GM23248 (cell line): ENCODE data around the gene HPN. TPM values are rescaled to one million over a fixed set of nuclear protein-coding genes. Genes with fewer than 3 reads are reported as not detected.
A peak's percentile ranks its signal among the peaks of the same experiment; 100 is the strongest.

Experiments used
- DNase-seq: peaks from one replicate; pipeline ENCODE4 v3.0.0-alpha.2; 2015
- H2AFZ ChIP-seq: fragments of 200-600 bp; sonication (generic); 2 replicates; pipeline ENCODE4 v1.6.1; 2016; ENCODE audit warnings: antibody characterized with exemption
- H3F3A ChIP-seq: fragments of 200-600 bp; sonication (generic); 2 replicates; pipeline ENCODE4 v1.6.1; 2016; ENCODE audit warnings: mild to moderate bottlenecking, antibody characterized with exemption, mixed run types; ENCODE audit not compliant: insufficient read depth
- H3K27ac ChIP-seq: fragments of 200-600 bp; sonication (generic); 2 replicates; pipeline ENCODE4 v1.5.1; 2016; ENCODE audit warnings: mild to moderate bottlenecking
- H3K27me3 ChIP-seq: fragments of 200-600 bp; sonication (generic); replicated peaks from 2 replicates; pipeline ENCODE4 v1.6.1; 2016; ENCODE audit warnings: mild to moderate bottlenecking; ENCODE audit not compliant: insufficient read depth
- H3K36me3 ChIP-seq: fragments of 200-600 bp; sonication (generic); 2 replicates; pipeline ENCODE4 v1.6.1; 2016; ENCODE audit warnings: low read depth, mild to moderate bottlenecking
- H3K4me1 ChIP-seq: fragments of 200-600 bp; sonication (generic); 2 replicates; pipeline ENCODE4 v1.6.1; 2016; ENCODE audit warnings: mild to moderate bottlenecking; ENCODE audit not compliant: insufficient read depth
- H3K4me2 ChIP-seq: fragments of 200-600 bp; sonication (generic); one replicate; pipeline ENCODE4 v1.6.1; 2016; ENCODE audit warnings: mild to moderate bottlenecking; ENCODE audit not compliant: unreplicated experiment
- H3K4me3 ChIP-seq: fragments of 200-600 bp; sonication (generic); 2 replicates; pipeline ENCODE4 v1.5.1; 2016; ENCODE audit warnings: mild to moderate bottlenecking
- H3K79me2 ChIP-seq: fragments of 200-600 bp; sonication (generic); 2 replicates; pipeline ENCODE4 v1.6.1; 2016; ENCODE audit warnings: mild to moderate bottlenecking; ENCODE audit not compliant: insufficient read depth
- H3K9ac ChIP-seq: fragments of 200-600 bp; sonication (generic); 2 replicates; pipeline ENCODE4 v1.6.1; 2016; ENCODE audit warnings: mild to moderate bottlenecking
- H3K9me2 ChIP-seq: fragments of 200-600 bp; sonication (generic); 2 replicates; pipeline ENCODE4 v1.6.1; 2016; ENCODE audit warnings: mixed run types, mild to moderate bottlenecking, moderate library complexity; ENCODE audit not compliant: insufficient read depth
- H3K9me3 ChIP-seq: fragments of 200-600 bp; sonication (generic); one replicate; pipeline ENCODE4 v1.6.1; 2017; ENCODE audit warnings: low read depth
- H4K20me1 ChIP-seq: fragments of 200-600 bp; sonication (generic); 2 replicates; pipeline ENCODE4 v1.6.0; 2016; ENCODE audit not compliant: insufficient read depth
- EZH2 ChIP-seq: fragments of 200-600 bp; sonication (generic); IDR thresholded peaks from 2 replicates; pipeline ENCODE4 v1.6.1; 2018; ENCODE audit warnings: antibody characterized with exemption, mild to moderate bottlenecking; ENCODE audit not compliant: insufficient read depth, poor library complexity, severe bottlenecking
- EZH2phosphoT487 ChIP-seq: fragments of 200-600 bp; sonication (generic); IDR thresholded peaks from 2 replicates; pipeline ENCODE4 v1.6.1; 2018; ENCODE audit warnings: antibody characterized with exemption, moderate library complexity, mild to moderate bottlenecking, low read depth; ENCODE audit not compliant: insufficient read depth
- WGBS, 2 experiments: methylation state at CpG; one replicate each; pipeline ENCODE4 v1.1.6; 2015 to 2017; ENCODE audit warnings: low lambda C conversion rate in 2 of 2, low coverage in 1 of 2; ENCODE audit errors: missing lambda C conversion rate in 2 of 2; 5-methylcytosine and 5-hydroxymethylcytosine counted together
- in situ Hi-C: fragments of 300-500 bp; cut with MboI; formaldehyde crosslinking; loops from 2 replicates; pipeline ENCODE4 v1.15.0; 2020
- polyA plus RNA-seq: library from polyadenylated mRNA; unstranded; fragments of >200 nt; fragmentation: Nextera tagmentation; extraction: Ambion mirVana; gene quantifications from 2 replicates; pipeline ENCODE4 v1.2.1, GENCODE V29; 2016
- total RNA-seq: library from RNA; depleted of rRNA; stranded (reverse); fragments of >200 nt; shearing (Covaris generic); gene quantifications from 2 replicates; pipeline ENCODE4 v1.2.3, GENCODE V29; 2014

HPN gene
- total and polyA plus RNA-seq, 2 experiments from 2014 or later, result not detected

GRCh38 chr19:35061583-35062373 is 20.3 kb downstream of the HPN start:
- Histone ChIP-seq H3F3A (no peaks in the 10 kb centered on the region), H3K36me3 (no peaks in the 10 kb centered on the region), H3K9me3 (no peaks in the 10 kb centered on the region), H4K20me1 (no peaks in the 10 kb centered on the region), H2AFZ (no peak overlapping the region), H3K27ac (no peak overlapping the region), H3K4me1 (no peaks in the 10 kb centered on the region), H3K79me2 (no peaks in the 10 kb centered on the region), H3K27me3 (peaks cover 15% of the 10 kb centered on the region), H3K4me3 (no peak overlapping the region), H3K9ac (no peak overlapping the region), H3K9me2 (no peaks in the 10 kb centered on the region), H3K4me2 (no peak overlapping the region)
- 51 to 57% methylated on average over 7 of the region's 7 CpGs for WGBS, 2 experiments
- in situ Hi-C loops, result no loop called here
- TF ChIP-seq EZH2phosphoT487 (no peak), EZH2 (no peak)
- DNase-seq, result peak; percentile 38

GRCh38 chr19:35062942-35063341 is 21.4 kb downstream of the HPN start:
- Histone ChIP-seq H3K27ac (no peak overlapping the region), H3K9me3 (no peaks in the 10 kb centered on the region), H3K4me3 (no peak overlapping the region), H3K36me3 (no peaks in the 10 kb centered on the region), H2AFZ (no peak overlapping the region), H3K4me1 (no peaks in the 10 kb centered on the region), H3K4me2 (no peak overlapping the region), H3F3A (no peaks in the 10 kb centered on the region), H3K27me3 (peaks cover 11% of the 10 kb centered on the region; the same call in 1 of the 2 replicates), H3K9me2 (no peaks in the 10 kb centered on the region), H4K20me1 (no peaks in the 10 kb centered on the region), H3K9ac (no peak overlapping the region), H3K79me2 (no peaks in the 10 kb centered on the region)
- WGBS, 2 experiments, result 76 to 79% methylated on average over 7 of the region's 7 CpGs
- DNase-seq, result no peak
- in situ Hi-C loops, result no loop called here
- no peak for TF ChIP-seq EZH2
- no peak for TF ChIP-seq EZH2phosphoT487

GRCh38 chr19:35063940-35064818 is 22.7 kb downstream of the HPN start:
- no peak overlapping the region for H3K4me3 ChIP-seq
- in situ Hi-C loops, result no loop called here
- H3K4me1 ChIP-seq, result 0 out of 2 replicates have a peak, but pooled peaks cover 2% of the 10 kb centered on the region
- H3K79me2 ChIP-seq, result no peaks in the 10 kb centered on the region
- no peaks in the 10 kb centered on the region for H3F3A ChIP-seq
- no peaks in the 10 kb centered on the region for H3K36me3 ChIP-seq
- no peak overlapping the region for H3K27ac ChIP-seq
- WGBS, 2 experiments, result 72 to 74% methylated on average over 10 of the region's 10 CpGs
- no peak overlapping the region for H3K9ac ChIP-seq
- H3K9me2 ChIP-seq, result no peaks in the 10 kb centered on the region
- peak; percentile 88 for DNase-seq
- no peak overlapping the region for H3K4me2 ChIP-seq
- H3K9me3 ChIP-seq, result no peaks in the 10 kb centered on the region
- no peaks in the 10 kb centered on the region for H4K20me1 ChIP-seq
- 0 out of 2 replicates have a peak, but pooled peaks cover 5% of the 10 kb centered on the region for H3K27me3 ChIP-seq
- TF ChIP-seq EZH2phosphoT487, result no peak
- no peak for TF ChIP-seq EZH2
- no peak overlapping the region for H2AFZ ChIP-seq

- WGBS, 2 experiments, result 74 to 79% methylated on average over 10 of the region's 10 CpGs
- H3K79me2 ChIP-seq, result no peaks in the 10 kb centered on the region
- H4K20me1 ChIP-seq, result no peaks in the 10 kb centered on the region
- DNase-seq, result no peak
- H3K27ac ChIP-seq, result no peak overlapping the region
- 0 out of 2 replicates have a peak, but pooled peaks cover 2% of the 10 kb centered on the region for H3K4me1 ChIP-seq
- no peaks in the 10 kb centered on the region for H3K9me2 ChIP-seq
- TF ChIP-seq EZH2 (no peak), EZH2phosphoT487 (no peak)
- H3K4me3 ChIP-seq, result no peak overlapping the region
- no peak overlapping the region for H2AFZ ChIP-seq
- no peak overlapping the region for H3K9ac ChIP-seq
- H3F3A ChIP-seq, result no peaks in the 10 kb centered on the region
- 0 out of 2 replicates have a peak, but pooled peaks cover 6% of the 10 kb centered on the region for H3K27me3 ChIP-seq
- no peak overlapping the region for H3K4me2 ChIP-seq
- in situ Hi-C loops, result no loop called here
- H3K9me3 ChIP-seq, result no peaks in the 10 kb centered on the region
- no peaks in the 10 kb centered on the region for H3K36me3 ChIP-seq
Observed at GRCh38 chr19:35065574-35065973, 24.1 kb downstream of the HPN start.
